Activated effector memory CD4-positive, alpha-beta T cell treated with anti-CD3 and anti-CD28 coated beads, Interleukin-2, amount 50 U/mL, for 16 hours (primary cell): Measurements from ENCODE around the gene SUDS3.
"Not testable (repeated sequence)": the region's sequence is repeated elsewhere in the genome, so short reads cannot be mapped to it uniquely, and the experiment has no call there.

ENCODE experiments used
- DNase-seq: peaks from one replicate; pipeline ENCODE4 v3.0.0-alpha.2; 2020

The SUDS3 gene

GRCh38 chr12:118398940-118399339 lies 22.6 kb downstream of the SUDS3 start:
- no peak for DNase-seq

- no peak for DNase-seq
Measured at GRCh38 chr12:118402251-118402650, 25.9 kb downstream of the SUDS3 start.

GRCh38 chr12:118404876-118405521 lies 28.6 kb downstream of the SUDS3 start:
- DNase-seq, result peak; percentile 78

GRCh38 chr12:118408241-118408640 lies 31.9 kb downstream of the SUDS3 start:
- DNase-seq, result not testable (repeated sequence)

- no peak for DNase-seq
Measured at GRCh38 chr12:118409834-118410233, 33.5 kb downstream of the SUDS3 start.

GRCh38 chr12:118417942-118418341 lies 41.6 kb downstream of the SUDS3 start:
- DNase-seq, result no peak

GRCh38 chr12:118418385-118419057 lies 42.2 kb downstream of the SUDS3 start:
- DNase-seq, result no peak

GRCh38 chr12:118420673-118421072 lies 44.3 kb downstream of the SUDS3 start:
- no peak for DNase-seq

- DNase-seq, result no peak
Measured at GRCh38 chr12:118424884-118425283, 48.5 kb downstream of the SUDS3 start.

GRCh38 chr12:118425364-118425763 lies 49.0 kb downstream of the SUDS3 start:
- DNase-seq, result no peak

GRCh38 chr12:118427819-118428218 lies 51.5 kb downstream of the SUDS3 start:
- DNase-seq, result no peak

- no peak for DNase-seq
Measured at GRCh38 chr12:118428643-118429042, 52.3 kb downstream of the SUDS3 start.

GRCh38 chr12:118429688-118430383 lies 53.5 kb downstream of the SUDS3 start:
- no peak for DNase-seq

GRCh38 chr12:118430516-118430915 lies 54.2 kb downstream of the SUDS3 start:
- DNase-seq, result no peak

- DNase-seq, result no peak
Measured at GRCh38 chr12:118432812-118433545, 56.6 kb downstream of the SUDS3 start.

GRCh38 chr12:118436002-118436730 lies 59.8 kb downstream of the SUDS3 start:
- DNase-seq, result no peak

GRCh38 chr12:118436986-118437385 lies 60.6 kb downstream of the SUDS3 start:
- DNase-seq, result no peak

- DNase-seq, result no peak
Measured at GRCh38 chr12:118439068-118439467, 62.7 kb downstream of the SUDS3 start.

GRCh38 chr12:118446247-118446646 lies 69.9 kb downstream of the SUDS3 start:
- no peak for DNase-seq

GRCh38 chr12:118447181-118447580 lies 70.8 kb downstream of the SUDS3 start:
- DNase-seq, result no peak

GRCh38 chr12:118448341-118448740 lies 72.0 kb downstream of the SUDS3 start:
- DNase-seq, result no peak

- no peak for DNase-seq
Measured at GRCh38 chr12:118455327-118455726, 79.0 kb downstream of the SUDS3 start.

GRCh38 chr12:118456741-118457140 lies 80.4 kb downstream of the SUDS3 start:
- no peak for DNase-seq
